ENCODE results near the gene GRIN2D. TPM values are rescaled to one million over a fixed set of nuclear protein-coding genes. Genes with fewer than 3 reads are reported as not detected.

GRIN2D gene
- under 1 TPM; 0.18 TPM for total RNA-seq

DNA sequence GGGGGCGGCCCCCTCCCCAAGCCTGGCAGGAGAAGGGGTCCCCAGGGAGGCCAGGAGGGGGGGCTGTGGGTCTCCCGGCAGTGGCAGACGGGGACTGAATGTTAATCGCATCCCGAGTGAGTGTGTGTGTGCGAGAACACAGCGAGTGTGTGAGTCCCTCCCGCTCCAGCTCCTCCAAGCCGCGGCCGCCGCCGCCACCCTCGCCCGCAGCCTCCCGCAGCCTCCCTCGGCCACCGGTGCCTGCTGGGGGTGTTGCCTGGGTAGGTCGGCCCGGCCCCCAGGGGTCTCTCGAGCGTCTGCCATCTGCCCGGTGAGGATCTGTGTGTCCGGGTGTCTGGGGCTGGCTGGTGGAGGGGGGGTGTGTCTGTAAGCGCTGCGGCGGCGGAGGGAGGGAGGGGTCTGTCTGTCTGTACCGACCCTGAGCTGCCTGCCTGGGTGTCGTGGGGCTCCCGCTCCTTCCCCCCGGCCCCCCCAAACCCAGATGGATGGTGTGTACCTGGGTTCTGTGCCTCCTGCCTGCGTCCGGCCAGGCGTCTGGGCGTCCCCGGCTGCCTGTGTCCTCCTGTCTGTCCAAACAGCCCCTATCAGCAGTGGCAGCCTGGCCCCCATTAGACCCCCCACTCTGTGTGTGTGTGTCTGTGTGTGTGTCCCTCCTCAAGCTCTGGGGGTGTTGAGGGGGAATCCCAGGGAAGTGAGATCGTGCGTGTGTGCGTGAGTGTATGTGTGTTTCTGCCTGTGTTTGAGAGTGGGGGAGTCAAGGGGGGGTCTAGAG, at the start of gene GRIN2D:
TSS of gene GRIN2D (plus strand) at position 110 of the 772 bp plus-strand sequence. CDS start 4,725 bp downstream, outside the sequence.
- Mint-ChIP-seq H3K9me3 (no peaks in the 10 kb centered on the region), H3K27me3 (peaks cover 51% of the 10 kb centered on the region), H3K4me3 (peak within 1 kb of the TSS; percentile 43), H3K4me1 (peaks cover 29% of the 10 kb centered on the region), H3K27ac (no peak within 1 kb of the TSS), H3K36me3 (ENCODE audit: low read depth) (peaks cover 13% of the 10 kb centered on the region)
- DNase-seq = no peak
- ChIA-PET CTCF (interaction anchor here (1.1 kb wide), 1 partner anchor 30 kb away, joined by 3 read pairs; the partner anchor contains the start of genes SYNGR4 and TMEM143), POLR2A (interaction anchor here (0.9 to 2.0 kb wide), 3 partner anchors 9 to 31 kb away, joined by 3 to 5 read pairs (median 3); no protein-coding TSS in a partner anchor)

- Mint-ChIP-seq H3K9me3 (no peaks in the 10 kb centered on the region), H3K4me3 (no peak overlapping the region), H3K27me3 (no peaks in the 10 kb centered on the region), H3K27ac (no peak overlapping the region), H3K36me3 (ENCODE audit: low read depth) (no peaks in the 10 kb centered on the region), H3K4me1 (no peaks in the 10 kb centered on the region)
- DNase-seq = no peak
- CTCF ChIA-PET = interaction anchor here (1.8 kb wide), 1 partner anchor 31 kb away, joined by 4 read pairs; no protein-coding TSS in a partner anchor
- POLR2A ChIA-PET = no interaction called here
These were observed 48.6 kb upstream of the GRIN2D start for GRCh38 chr19:48344892-48345291.

DNA sequence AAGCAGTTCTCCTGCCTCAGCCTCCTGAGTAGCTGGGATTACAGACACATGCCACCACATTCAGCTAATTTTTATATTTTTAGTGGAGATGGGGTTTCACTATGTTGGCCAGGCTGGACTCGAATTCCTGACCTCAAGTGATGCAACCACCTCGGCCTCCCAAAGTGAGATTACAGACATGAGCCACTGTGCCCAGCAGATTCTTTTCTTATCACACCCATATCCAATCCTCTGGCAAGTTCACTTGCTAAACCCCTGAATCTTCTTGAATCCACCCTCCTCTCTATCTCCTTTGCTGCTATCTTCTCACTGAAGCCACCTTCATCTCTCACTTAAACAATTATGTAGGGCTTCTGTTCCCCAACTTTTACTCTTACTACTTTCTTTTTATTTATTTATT, 47.3 kb upstream of the GRIN2D start:
- peaks cover 2% of the 10 kb centered on the region for H3K4me1 Mint-ChIP-seq
- DNase-seq = no peak
- CTCF ChIA-PET = interaction anchor here (1.8 kb wide), 1 partner anchor 80 kb away, joined by 4 read pairs; no protein-coding TSS in a partner anchor
- POLR2A ChIA-PET = no interaction called here
- no peak overlapping the region for H3K4me3 Mint-ChIP-seq
- H3K36me3 Mint-ChIP-seq (ENCODE audit: low read depth) = no peaks in the 10 kb centered on the region
- no peaks in the 10 kb centered on the region for H3K9me3 Mint-ChIP-seq
- no peaks in the 10 kb centered on the region for H3K27me3 Mint-ChIP-seq
- no peak overlapping the region for H3K27ac Mint-ChIP-seq

DNA sequence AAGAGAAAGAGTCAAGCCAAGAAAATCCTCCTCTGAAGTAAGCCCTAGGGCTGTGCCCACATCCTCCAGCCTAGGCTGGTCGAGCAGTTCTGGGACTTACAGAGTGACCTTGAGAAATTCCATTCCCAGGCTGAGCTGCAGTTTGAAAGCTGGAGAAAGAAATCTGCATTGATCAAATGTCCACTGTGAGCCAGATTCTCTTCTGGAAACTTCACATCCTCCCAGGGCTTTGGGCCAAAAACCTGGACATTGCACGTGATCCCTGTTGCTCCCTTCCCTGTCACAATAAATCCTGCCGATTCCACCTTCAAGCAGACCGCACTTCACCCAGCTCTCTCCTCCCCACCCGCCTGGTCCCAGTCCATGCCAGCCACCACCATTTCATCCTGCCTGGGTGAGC, 45.4 kb upstream of the GRIN2D start:
- H3K4me3 Mint-ChIP-seq = no peak overlapping the region
- ChIA-PET POLR2A (no interaction called here), CTCF (interaction anchor here (1.0 to 1.8 kb wide), 3 partner anchors 14 to 236 kb away, joined by 3 to 5 read pairs (median 4); no protein-coding TSS in a partner anchor)
- H3K9me3 Mint-ChIP-seq = no peaks in the 10 kb centered on the region
- H3K36me3 Mint-ChIP-seq (ENCODE audit: low read depth) = no peaks in the 10 kb centered on the region
- H3K27me3 Mint-ChIP-seq = no peaks in the 10 kb centered on the region
- H3K4me1 Mint-ChIP-seq = peaks cover 5% of the 10 kb centered on the region
- no peak overlapping the region for H3K27ac Mint-ChIP-seq
- DNase-seq = no peak

GRCh38 chr19:48348737-48349136, 44.7 kb upstream of the GRIN2D start:
- no peaks in the 10 kb centered on the region for H3K9me3 Mint-ChIP-seq
- no peak for DNase-seq
- no peak overlapping the region for H3K4me3 Mint-ChIP-seq
- peaks cover 5% of the 10 kb centered on the region for H3K4me1 Mint-ChIP-seq
- CTCF ChIA-PET = interaction anchor here (3.1 kb wide), 1 partner anchor 15 kb away, joined by 20 read pairs; the partner anchor contains the start of genes SYNGR4 and TMEM143
- H3K27ac Mint-ChIP-seq = no peak overlapping the region
- H3K27me3 Mint-ChIP-seq = no peaks in the 10 kb centered on the region
- POLR2A ChIA-PET = no interaction called here
- no peaks in the 10 kb centered on the region for H3K36me3 Mint-ChIP-seq (ENCODE audit: low read depth)

GRCh38 chr19:48350856-48351255, 42.6 kb upstream of the GRIN2D start:
- Mint-ChIP-seq H3K36me3 (ENCODE audit: low read depth) (no peaks in the 10 kb centered on the region), H3K27me3 (no peaks in the 10 kb centered on the region), H3K4me3 (no peak overlapping the region), H3K4me1 (peaks cover 5% of the 10 kb centered on the region), H3K9me3 (no peaks in the 10 kb centered on the region), H3K27ac (no peak overlapping the region)
- ChIA-PET CTCF (interaction anchor here (0.7 to 3.1 kb wide), 11 partner anchors 10 to 233 kb away, joined by 3 to 20 read pairs (median 5); partner anchors contain the start of genes KDELR1, SYNGR4 and TMEM143), POLR2A (no interaction called here)
- DNase-seq = no peak

DNA sequence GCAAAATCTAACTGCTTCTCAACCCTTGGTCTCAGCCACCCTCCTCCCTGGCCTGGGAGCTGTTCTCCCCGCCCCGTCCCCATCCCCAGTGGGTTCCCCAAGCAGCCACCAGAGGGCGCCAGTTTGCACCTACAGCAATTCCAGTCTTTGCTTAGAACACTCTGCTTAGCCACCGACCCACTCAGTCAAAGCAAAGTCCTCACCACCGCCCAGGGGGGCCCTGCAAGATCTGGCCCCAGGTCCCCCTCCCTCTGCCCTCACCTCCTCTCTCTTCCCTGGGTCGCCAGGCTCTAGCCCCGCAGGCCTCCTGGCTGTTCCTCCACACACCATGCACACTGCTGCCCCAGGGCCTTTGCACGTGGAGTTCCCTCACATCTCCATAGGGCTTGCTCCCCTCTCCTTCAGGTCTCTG, 42.1 kb upstream of the GRIN2D start:
- Mint-ChIP-seq H3K9me3 (no peaks in the 10 kb centered on the region), H3K4me3 (no peak overlapping the region), H3K27ac (no peak overlapping the region), H3K27me3 (no peaks in the 10 kb centered on the region), H3K4me1 (peaks cover 5% of the 10 kb centered on the region), H3K36me3 (ENCODE audit: low read depth) (no peaks in the 10 kb centered on the region)
- DNase-seq = peak; percentile 86
- CTCF ChIA-PET = interaction anchor here (0.7 to 3.1 kb wide), 11 partner anchors 9 to 233 kb away, joined by 3 to 20 read pairs (median 5); partner anchors contain the start of genes KDELR1, SYNGR4 and TMEM143
- POLR2A ChIA-PET = interaction anchor here (0.8 kb wide), 1 partner anchor 39 kb away, joined by 4 read pairs; no protein-coding TSS in a partner anchor

- Mint-ChIP-seq H3K27ac (no peak overlapping the region), H3K4me3 (no peak overlapping the region), H3K36me3 (ENCODE audit: low read depth) (no peaks in the 10 kb centered on the region), H3K27me3 (no peaks in the 10 kb centered on the region), H3K4me1 (peaks cover 5% of the 10 kb centered on the region), H3K9me3 (no peaks in the 10 kb centered on the region)
- no peak for DNase-seq
- POLR2A ChIA-PET = interaction anchor here (2.3 kb wide), 1 partner anchor 10 kb away, joined by 9 read pairs; the partner anchor contains the start of genes SYNGR4 and TMEM143
- CTCF ChIA-PET = interaction anchor here (0.6 to 1.9 kb wide), 3 partner anchors 10 to 19 kb away, joined by 3 to 7 read pairs (median 3); partner anchors contain the start of genes SYNGR4 and TMEM143
These were observed 39.8 kb upstream of the GRIN2D start for GRCh38 chr19:48353677-48354076.

- Mint-ChIP-seq H3K4me3 (no peak overlapping the region), H3K4me1 (peaks cover 5% of the 10 kb centered on the region), H3K27ac (no peak overlapping the region), H3K27me3 (no peaks in the 10 kb centered on the region), H3K9me3 (no peaks in the 10 kb centered on the region), H3K36me3 (ENCODE audit: low read depth) (no peaks in the 10 kb centered on the region)
- CTCF ChIA-PET = interaction anchor here (0.6 to 0.7 kb wide), 3 partner anchors 10 to 178 kb away, joined by 3 read pairs; partner anchors contain the start of genes SYNGR4 and TMEM143
- POLR2A ChIA-PET = interaction anchor here (2.3 kb wide), 1 partner anchor 9 kb away, joined by 9 read pairs; the partner anchor contains the start of genes SYNGR4 and TMEM143
- DNase-seq = no peak
These were observed 39.0 kb upstream of the GRIN2D start for GRCh38 chr19:48354332-48354992.

DNA sequence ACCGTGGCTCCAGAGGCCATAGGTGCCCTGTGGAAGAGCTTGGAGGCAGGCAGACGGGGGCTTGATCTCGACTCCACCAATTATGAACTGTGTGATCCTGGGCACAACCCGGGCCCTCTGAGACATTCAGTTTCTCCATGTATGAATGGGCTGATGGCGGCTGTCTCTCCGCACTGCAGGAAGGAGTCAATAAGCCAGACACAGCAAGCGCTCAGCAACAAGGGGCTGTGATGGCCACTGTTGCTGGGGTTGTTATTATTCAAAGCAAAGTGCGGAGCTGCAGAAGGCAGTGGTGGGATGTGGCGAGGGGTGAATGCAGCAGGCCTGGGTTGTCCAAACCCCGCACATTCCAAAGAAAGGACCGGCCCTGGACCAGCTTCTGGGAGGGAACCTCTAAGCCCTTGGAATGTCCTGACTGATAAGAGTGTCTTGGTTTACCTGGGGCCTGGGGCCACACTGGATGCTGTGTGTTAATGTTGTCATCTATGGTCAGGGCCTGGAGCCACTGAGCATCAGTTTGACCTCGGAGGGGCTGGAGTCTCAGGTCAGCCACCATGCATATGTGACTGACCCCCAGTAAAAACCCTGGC, 38.0 kb upstream of the GRIN2D start:
- Mint-ChIP-seq H3K9me3 (no peaks in the 10 kb centered on the region), H3K27ac (no peak overlapping the region), H3K4me3 (no peak overlapping the region), H3K4me1 (peaks cover 5% of the 10 kb centered on the region), H3K36me3 (ENCODE audit: low read depth) (no peaks in the 10 kb centered on the region), H3K27me3 (no peaks in the 10 kb centered on the region)
- ChIA-PET CTCF (interaction anchor here (0.7 kb wide), 2 partner anchors 21 to 95 kb away, joined by 3 to 4 read pairs; no protein-coding TSS in a partner anchor), POLR2A (interaction anchor here (2.3 kb wide), 1 partner anchor 8 kb away, joined by 9 read pairs; the partner anchor contains the start of genes SYNGR4 and TMEM143)
- DNase-seq = no peak

DNA sequence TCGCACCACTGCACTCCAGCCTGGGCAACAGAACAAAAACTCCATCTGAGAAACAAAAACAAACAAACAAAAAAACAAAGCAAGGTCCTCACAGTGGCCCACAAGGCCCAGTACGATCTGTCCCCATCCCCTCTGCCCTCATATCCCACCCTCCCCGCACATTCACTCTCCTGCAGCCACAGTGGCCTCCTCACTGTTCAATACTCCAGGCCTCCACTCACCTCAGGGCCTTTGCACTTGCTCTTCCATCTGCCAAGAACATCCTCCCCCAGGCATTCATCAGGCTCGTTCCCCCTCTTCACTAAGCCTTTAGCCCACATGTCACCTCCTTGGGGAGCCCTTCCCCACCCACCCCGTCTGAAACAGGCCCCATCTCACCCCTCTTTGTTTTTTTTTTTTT, 34.3 kb upstream of the GRIN2D start:
- DNase-seq = no peak
- ChIA-PET CTCF (interaction anchor here (1.2 kb wide), 1 partner anchor 9 kb away, joined by 3 read pairs; no protein-coding TSS in a partner anchor), POLR2A (no interaction called here)
- Mint-ChIP-seq H3K36me3 (ENCODE audit: low read depth) (no peaks in the 10 kb centered on the region), H3K27me3 (no peaks in the 10 kb centered on the region), H3K4me3 (no peak overlapping the region), H3K4me1 (peaks cover 15% of the 10 kb centered on the region), H3K27ac (no peak overlapping the region), H3K9me3 (no peaks in the 10 kb centered on the region)

DNA sequence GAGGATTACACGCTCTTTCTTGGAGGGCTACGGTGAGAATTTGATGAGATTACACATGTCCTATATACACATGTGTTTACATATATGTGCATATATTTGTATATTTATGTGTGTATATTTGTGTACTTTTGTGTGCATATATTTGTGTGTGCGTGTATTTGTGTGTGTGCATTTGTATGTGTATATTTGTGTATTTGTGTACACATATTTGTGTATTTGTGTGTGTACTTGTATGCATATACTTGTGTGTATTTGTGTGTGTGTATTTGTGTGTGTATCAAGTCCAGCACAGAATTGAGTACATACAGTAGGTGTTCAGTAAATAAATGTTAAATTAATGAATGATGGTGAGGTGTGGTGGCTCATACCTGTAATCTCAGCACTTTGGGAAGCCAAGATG, 31.6 kb upstream of the GRIN2D start:
- Mint-ChIP-seq H3K27me3 (no peaks in the 10 kb centered on the region), H3K36me3 (ENCODE audit: low read depth) (no peaks in the 10 kb centered on the region), H3K27ac (peak overlapping the region; percentile 6), H3K9me3 (no peaks in the 10 kb centered on the region), H3K4me3 (no peak overlapping the region), H3K4me1 (peaks cover 22% of the 10 kb centered on the region)
- ChIA-PET POLR2A (interaction anchor here (1.1 kb wide), 1 partner anchor 107 kb away, joined by 4 read pairs; the partner anchor contains the start of gene CARD8), CTCF (interaction anchor here (3.8 kb wide), 1 partner anchor 29 kb away, joined by 53 read pairs; the partner anchor contains the start of gene KDELR1)
- no peak for DNase-seq
